Measurements from ENCODE around the gene GINS1. TPM values are rescaled to one million over a fixed set of nuclear protein-coding genes. Genes with fewer than 3 reads are reported as not detected.

Gene GINS1
- total and polyA plus RNA-seq, 4 donors = 0.17 to 11.4 (median 0.48) TPM

GRCh38 chr20:25368976-25369375, 38.5 kb upstream of the GINS1 start:
- Histone ChIP-seq H3K27me3 (ENCODE audit: control insufficient read depth in 4 of 4, insufficient read depth in 4 of 4, low read length in 3 of 4) (no peaks in the 10 kb centered on the region), H3K36me3 (ENCODE audit: control insufficient read depth in 4 of 4, insufficient read depth in 3 of 4, low read depth in 1 of 4, low read length in 3 of 4) (no peaks in the 10 kb centered on the region), H3K4me3 (ENCODE audit: low read depth in 1 of 3, low read length in 3 of 3) (no peak overlapping the region), H3K4me1 (ENCODE audit: control insufficient read depth in 4 of 4, insufficient read depth in 4 of 4, low read length in 3 of 4) (no peaks in the 10 kb centered on the region), H3K27ac (ENCODE audit: low read depth in 1 of 2, low read length in 2 of 2) (no peak overlapping the region), H3K9me3 (ENCODE audit: control insufficient read depth in 4 of 4, low read length in 3 of 4) (no peaks in the 10 kb centered on the region), H3K9ac (ENCODE audit: low read depth in 1 of 2, low read length in 2 of 2) (no peak overlapping the region)
- no peak for DNase-seq (ENCODE audit: low spot score)
- no peak for TF ChIP-seq ATF3 (IDR thresholded peaks at IDR 0.05)
- no peak for TF ChIP-seq MAX (IDR thresholded peaks at IDR 0.05)
- TF ChIP-seq JUND (IDR thresholded peaks at IDR 0.05) = no peak
- TF ChIP-seq, protein P1, sequence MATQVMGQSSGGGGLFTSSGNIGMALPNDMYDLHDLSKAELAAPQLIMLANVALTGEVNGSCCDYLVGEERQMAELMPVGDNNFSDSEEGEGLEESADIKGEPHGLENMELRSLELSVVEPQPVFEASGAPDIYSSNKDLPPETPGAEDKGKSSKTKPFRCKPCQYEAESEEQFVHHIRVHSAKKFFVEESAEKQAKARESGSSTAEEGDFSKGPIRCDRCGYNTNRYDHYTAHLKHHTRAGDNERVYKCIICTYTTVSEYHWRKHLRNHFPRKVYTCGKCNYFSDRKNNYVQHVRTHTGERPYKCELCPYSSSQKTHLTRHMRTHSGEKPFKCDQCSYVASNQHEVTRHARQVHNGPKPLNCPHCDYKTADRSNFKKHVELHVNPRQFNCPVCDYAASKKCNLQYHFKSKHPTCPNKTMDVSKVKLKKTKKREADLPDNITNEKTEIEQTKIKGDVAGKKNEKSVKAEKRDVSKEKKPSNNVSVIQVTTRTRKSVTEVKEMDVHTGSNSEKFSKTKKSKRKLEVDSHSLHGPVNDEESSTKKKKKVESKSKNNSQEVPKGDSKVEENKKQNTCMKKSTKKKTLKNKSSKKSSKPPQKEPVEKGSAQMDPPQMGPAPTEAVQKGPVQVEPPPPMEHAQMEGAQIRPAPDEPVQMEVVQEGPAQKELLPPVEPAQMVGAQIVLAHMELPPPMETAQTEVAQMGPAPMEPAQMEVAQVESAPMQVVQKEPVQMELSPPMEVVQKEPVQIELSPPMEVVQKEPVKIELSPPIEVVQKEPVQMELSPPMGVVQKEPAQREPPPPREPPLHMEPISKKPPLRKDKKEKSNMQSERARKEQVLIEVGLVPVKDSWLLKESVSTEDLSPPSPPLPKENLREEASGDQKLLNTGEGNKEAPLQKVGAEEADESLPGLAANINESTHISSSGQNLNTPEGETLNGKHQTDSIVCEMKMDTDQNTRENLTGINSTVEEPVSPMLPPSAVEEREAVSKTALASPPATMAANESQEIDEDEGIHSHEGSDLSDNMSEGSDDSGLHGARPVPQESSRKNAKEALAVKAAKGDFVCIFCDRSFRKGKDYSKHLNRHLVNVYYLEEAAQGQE (IDR thresholded peaks at IDR 0.05) = no peak
- TF ChIP-seq, protein P2, sequence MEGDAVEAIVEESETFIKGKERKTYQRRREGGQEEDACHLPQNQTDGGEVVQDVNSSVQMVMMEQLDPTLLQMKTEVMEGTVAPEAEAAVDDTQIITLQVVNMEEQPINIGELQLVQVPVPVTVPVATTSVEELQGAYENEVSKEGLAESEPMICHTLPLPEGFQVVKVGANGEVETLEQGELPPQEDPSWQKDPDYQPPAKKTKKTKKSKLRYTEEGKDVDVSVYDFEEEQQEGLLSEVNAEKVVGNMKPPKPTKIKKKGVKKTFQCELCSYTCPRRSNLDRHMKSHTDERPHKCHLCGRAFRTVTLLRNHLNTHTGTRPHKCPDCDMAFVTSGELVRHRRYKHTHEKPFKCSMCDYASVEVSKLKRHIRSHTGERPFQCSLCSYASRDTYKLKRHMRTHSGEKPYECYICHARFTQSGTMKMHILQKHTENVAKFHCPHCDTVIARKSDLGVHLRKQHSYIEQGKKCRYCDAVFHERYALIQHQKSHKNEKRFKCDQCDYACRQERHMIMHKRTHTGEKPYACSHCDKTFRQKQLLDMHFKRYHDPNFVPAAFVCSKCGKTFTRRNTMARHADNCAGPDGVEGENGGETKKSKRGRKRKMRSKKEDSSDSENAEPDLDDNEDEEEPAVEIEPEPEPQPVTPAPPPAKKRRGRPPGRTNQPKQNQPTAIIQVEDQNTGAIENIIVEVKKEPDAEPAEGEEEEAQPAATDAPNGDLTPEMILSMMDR (IDR thresholded peaks at IDR 0.05; ENCODE audit: low read depth, low read length, missing input control) = no peak
- no peak for TF ChIP-seq YY1 (IDR thresholded peaks at IDR 0.05)
- TF ChIP-seq SP1 (IDR thresholded peaks at IDR 0.05) = no peak
- no peak for TF ChIP-seq GABPA (IDR thresholded peaks at IDR 0.05 in 1 of 2, conservative IDR thresholded peaks at IDR 0.05 in 1 of 2)
- no peak for TF ChIP-seq RAD21 (IDR thresholded peaks at IDR 0.05)
- TF ChIP-seq RXRA (IDR thresholded peaks at IDR 0.05) = no peak
- no peak for TF ChIP-seq FOXA1 (IDR thresholded peaks at IDR 0.05)
- no peak for TF ChIP-seq TAF1 (conservative IDR thresholded peaks at IDR 0.05)
- no peak for TF ChIP-seq FOXA2 (IDR thresholded peaks at IDR 0.05)
- TF ChIP-seq HNF4A (conservative IDR thresholded peaks at IDR 0.05) = no peak
- no peak for TF ChIP-seq NR2F2 (IDR thresholded peaks at IDR 0.05)
- TF ChIP-seq HNF4G (IDR thresholded peaks at IDR 0.05) = no peak
- no peak for TF ChIP-seq ZBTB33 (IDR thresholded peaks at IDR 0.05)
- TF ChIP-seq EGR1 (IDR thresholded peaks at IDR 0.05; ENCODE audit: low read depth in 2 of 2) = no peak
- WGBS = 99% methylated on average over 5 of the region's 5 CpGs
